Suprapubic skin (tissue), 4 donors: ENCODE data around the gene IGFBP3. TPM values are rescaled to one million over a fixed set of nuclear protein-coding genes. Genes with fewer than 3 reads are reported as not detected.
A peak's percentile ranks its signal among the peaks of the same experiment; 100 is the strongest.

Experiments used
- DNase-seq, 2 donors: peaks; one replicate each; pipeline ENCODE4 v3.0.0-alpha.2; 2019; ENCODE audit warnings: low spot score in 2 of 2
- H3K27ac ChIP-seq: fragments of 200-600 bp; sonication (generic); one replicate; pipeline ENCODE4 v1.5.1; 2019
- H3K27me3 ChIP-seq: fragments of 200-600 bp; sonication (generic); one replicate; pipeline ENCODE4 v1.5.1; 2019
- H3K36me3 ChIP-seq: fragments of 200-600 bp; sonication (generic); one replicate; pipeline ENCODE4 v1.5.1; 2019
- H3K4me1 ChIP-seq: fragments of 200-600 bp; sonication (generic); one replicate; pipeline ENCODE4 v1.5.1; 2019
- H3K4me3 ChIP-seq: fragments of 200-600 bp; sonication (generic); one replicate; pipeline ENCODE4 v1.5.1; 2019; ENCODE audit warnings: mild to moderate bottlenecking
- H3K9me3 ChIP-seq: fragments of 200-600 bp; sonication (generic); one replicate; pipeline ENCODE4 v1.5.1; 2019
- CTCF ChIP-seq, 2 donors: fragments of 200-600 bp in 1 of 2; fragments of 450-650 bp in 1 of 2; sonication (generic) in 1 of 2; IDR thresholded peaks; one replicate each; pipeline ENCODE4 v1.5.1; 2016 to 2019; ENCODE audit warnings: antibody characterized with exemption in 2 of 2, mild to moderate bottlenecking in 1 of 2, moderate library complexity in 1 of 2
- EP300 ChIP-seq: sonication (generic); formaldehyde crosslinking; IDR thresholded peaks from one replicate; pipeline ENCODE4 v1.6.1; 2017; ENCODE audit warnings: antibody characterized with exemption
- POLR2A ChIP-seq, 2 donors: fragments of 450-650 bp; IDR thresholded peaks; one replicate each; pipeline ENCODE4 v1.6.1; 2017; ENCODE audit warnings: antibody characterized with exemption in 2 of 2, mild to moderate bottlenecking in 2 of 2, moderate library complexity in 2 of 2
- POLR2AphosphoS5 ChIP-seq, 3 donors: sonication (generic); formaldehyde crosslinking; IDR thresholded peaks; one replicate each; pipeline ENCODE4 v1.6.1; 2017; ENCODE audit warnings: antibody characterized with exemption in 3 of 3
- WGBS: methylation state at CpG from one replicate; pipeline ENCODE4 v1.1.5; 2018; 5-methylcytosine and 5-hydroxymethylcytosine counted together
- total RNA-seq, 4 donors: library from RNA; depleted of rRNA; stranded (reverse); fragments of >200 nt; gene quantifications; one replicate each; pipeline ENCODE4 v1.1.0, GENCODE V29; 2016

The IGFBP3 gene
- total RNA-seq, 4 donors from 2014 or later: 120 to 519 (median 223) TPM

GRCh38 chr7:45923290-45923689 lies 2.2 kb upstream of the IGFBP3 start:
- Histone ChIP-seq H3K36me3 (no peaks in the 10 kb centered on the region), H3K27me3 (peaks cover 20% of the 10 kb centered on the region), H3K4me1 (peaks cover 49% of the 10 kb centered on the region), H3K9me3 (no peaks in the 10 kb centered on the region), H3K4me3 (peak overlapping the region; percentile 55), H3K27ac (no peak overlapping the region)
- no peak for TF ChIP-seq EP300
- TF ChIP-seq CTCF (IDR thresholded peaks at IDR 0.05): peak; percentile 82 to 85
- DNase-seq: no peak
- 8% methylated on average over 9 of the region's 9 CpGs for WGBS

- Histone ChIP-seq H3K4me3 (peak overlapping the region; percentile 55), H3K27me3 (peaks cover 20% of the 10 kb centered on the region), H3K4me1 (peaks cover 54% of the 10 kb centered on the region), H3K27ac (peak overlapping the region; percentile 2), H3K36me3 (no peaks in the 10 kb centered on the region), H3K9me3 (no peaks in the 10 kb centered on the region)
- DNase-seq: no peak
- TF ChIP-seq EP300: no peak
- no peak for TF ChIP-seq CTCF (IDR thresholded peaks at IDR 0.05)
- no peak for TF ChIP-seq POLR2AphosphoS5 (IDR thresholded peaks at IDR 0.05)
- TF ChIP-seq POLR2A (IDR thresholded peaks at IDR 0.05): no peak
- WGBS: 9% methylated on average over 11 of the region's 11 CpGs
Measured at GRCh38 chr7:45922810-45923209, 1.7 kb upstream of the IGFBP3 start.

GRCh38 chr7:45921699-45922519 lies 837 bp upstream of the IGFBP3 start:
- H3K27me3 ChIP-seq: peaks cover 20% of the 10 kb centered on the region
- H3K4me1 ChIP-seq: peaks cover 56% of the 10 kb centered on the region
- WGBS: 4% methylated on average over 36 of the region's 36 CpGs
- H3K4me3 ChIP-seq: peak overlapping the region; percentile 55
- peak overlapping the region; percentile 58 for H3K27ac ChIP-seq
- no peak for DNase-seq
- no peaks in the 10 kb centered on the region for H3K36me3 ChIP-seq
- no peaks in the 10 kb centered on the region for H3K9me3 ChIP-seq
- TF ChIP-seq CTCF (IDR thresholded peaks at IDR 0.05) (peak; percentile 59 to 82), POLR2A (IDR thresholded peaks at IDR 0.05) (no peak), POLR2AphosphoS5 (IDR thresholded peaks at IDR 0.05) (no peak)

DNA sequence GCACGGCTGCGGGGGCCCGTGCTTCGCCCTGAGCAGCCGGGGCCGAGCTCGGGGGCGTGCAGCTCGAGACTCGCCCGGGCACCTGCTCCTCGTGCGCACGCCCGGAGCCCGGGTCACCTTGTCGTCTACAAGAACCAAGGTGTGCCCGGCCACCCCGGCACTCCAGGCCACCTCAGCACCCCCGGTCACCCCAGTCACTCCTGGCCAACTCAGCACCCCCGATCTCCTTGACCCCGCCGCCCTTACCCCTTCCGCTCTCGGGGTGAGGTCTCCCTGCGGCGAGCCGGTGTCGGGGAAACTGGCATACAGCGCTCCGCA lies 268 bp upstream of the IGFBP3 start:
- WGBS: 3% methylated on average over 9 of the region's 31 CpGs
- Histone ChIP-seq H3K36me3 (peaks cover 2% of the 10 kb centered on the region), H3K9me3 (no peaks in the 10 kb centered on the region), H3K4me3 (peak overlapping the region; percentile 55), H3K4me1 (peaks cover 56% of the 10 kb centered on the region), H3K27ac (peak overlapping the region; percentile 58), H3K27me3 (peaks cover 20% of the 10 kb centered on the region)
- DNase-seq: no peak
- TF ChIP-seq POLR2A (IDR thresholded peaks at IDR 0.05): no peak
- TF ChIP-seq EP300: no peak

- no peak for DNase-seq
- no peaks in the 10 kb centered on the region for H3K9me3 ChIP-seq
- H3K27me3 ChIP-seq: peaks cover 20% of the 10 kb centered on the region
- 5% methylated on average over 19 of the region's 19 CpGs for WGBS
- peaks cover 56% of the 10 kb centered on the region for H3K4me1 ChIP-seq
- TF ChIP-seq POLR2A (IDR thresholded peaks at IDR 0.05): no peak
- no peak for TF ChIP-seq EP300
- no peak for TF ChIP-seq CTCF (IDR thresholded peaks at IDR 0.05)
- no peak for TF ChIP-seq POLR2AphosphoS5 (IDR thresholded peaks at IDR 0.05)
- H3K36me3 ChIP-seq: peaks cover 9% of the 10 kb centered on the region
- peak overlapping the region; percentile 55 for H3K4me3 ChIP-seq
- H3K27ac ChIP-seq: no peak overlapping the region
Measured at GRCh38 chr7:45919993-45920459, 1.0 kb downstream of the IGFBP3 start.
